HepG2 (cell line): ENCODE results near the gene TMEM269. TPM values are rescaled to one million over a fixed set of nuclear protein-coding genes. Genes with fewer than 3 reads are reported as not detected.
A peak's percentile ranks its signal among the peaks of the same experiment; 100 is the strongest.

Source experiments
- ATAC-seq: fragments of 200-7000 bp; cut with Tn5 transposase; 3 replicates; pipeline ENCODE4 v1.9.1; 2020; ENCODE audit warnings: mild to moderate bottlenecking, moderate library complexity
- BruUV-seq: library from RNA; stranded (reverse); fragments of 400-500 nt; replicated peaks from 2 replicates; lab custom pipeline; 2021; lab: Mats Ljungman, UMichigan
- CTCF ChIA-PET: fragments of 300-600 bp; formaldehyde crosslinking; extraction: SDS; loops from one replicate; lab custom pipeline; 2021; ENCODE audit warnings: low total read pairs, inconsistent platforms, low intra/inter-chr PET ratio; lab: Yijun Ruan, JAX
- POLR2A ChIA-PET: fragments of 350-600 bp; sonication (Branson Sonifier 250); formaldehyde crosslinking; loops from one replicate; lab custom pipeline; 2020; ENCODE audit warnings: antibody characterized with exemption, inconsistent platforms; lab: Yijun Ruan, JAX
- DNase-seq: peaks from one replicate; pipeline ENCODE4 v3.0.0-alpha.2; 2015; ENCODE audit warnings: low spot score
- FAIRE-seq: peaks from 3 replicates; lab custom pipeline; 2011; peaks lifted over from hg19 to GRCh38; lab: Jason Lieb, UNC
- H2AFZ ChIP-seq: one replicate; pipeline ENCODE4 v1.6.1; 2011; ENCODE audit warnings: low read length, inconsistent platforms
- H3K27ac ChIP-seq: fragments of 300-600 bp; 3 replicates; pipeline ENCODE4 v1.8.0; 2011; ENCODE audit warnings: mixed run types, mild to moderate bottlenecking, mixed read lengths, low read length, inconsistent platforms; ENCODE audit not compliant: insufficient read depth; ENCODE audit errors: extremely low read length
- H3K27me3 ChIP-seq, 2 experiments: fragments of 200-600 bp in 1 of 2; 2 replicates in 1 of 2; 3 replicates in 1 of 2; pipeline versions ENCODE4 v1.6.0 to v1.8.0; 2011; ENCODE audit warnings: low read length in 2 of 2, mild to moderate bottlenecking in 2 of 2, moderate library complexity in 2 of 2, inconsistent platforms in 1 of 2; ENCODE audit not compliant: insufficient read depth in 2 of 2, control insufficient read depth in 1 of 2
- H3K36me3 ChIP-seq, 2 experiments: fragments of 200-600 bp in 1 of 2; replicated peaks in 1 of 2; 2 replicates in 1 of 2; 3 replicates in 1 of 2; pipeline versions ENCODE4 v1.5.1 to v1.8.0; 2011; ENCODE audit warnings: low read length in 2 of 2, inconsistent platforms in 1 of 2; ENCODE audit not compliant: insufficient read depth in 2 of 2, control insufficient read depth in 1 of 2
- H3K4me1 ChIP-seq: 2 replicates; pipeline ENCODE4 v1.5.1; 2012; ENCODE audit warnings: low read length, inconsistent platforms; ENCODE audit not compliant: insufficient read depth
- H3K4me2 ChIP-seq: 2 replicates; pipeline ENCODE4 v1.6.0; 2011; ENCODE audit warnings: low read depth, low read length, inconsistent platforms
- H3K4me3 ChIP-seq, 3 experiments: fragments of 200-600 bp in 1 of 3; sonication (generic), shearing (Covaris generic) in 1 of 3; replicated peaks in 1 of 3; 2 replicates each; pipeline ENCODE4 v1.5.1; 2011 to 2016; ENCODE audit warnings: low read length in 3 of 3, inconsistent platforms in 2 of 3, low read depth in 2 of 3, mild to moderate bottlenecking in 2 of 3, control low read depth in 1 of 3, mixed read lengths in 1 of 3; ENCODE audit not compliant: insufficient read depth in 1 of 3
- H3K79me2 ChIP-seq: one replicate; pipeline ENCODE4 v1.6.1; 2011; ENCODE audit warnings: low read length, inconsistent platforms; ENCODE audit not compliant: insufficient read depth
- H3K9ac ChIP-seq: 2 replicates; pipeline ENCODE4 v1.6.0; 2011; ENCODE audit warnings: mild to moderate bottlenecking, low read depth, low read length, inconsistent platforms; ENCODE audit not compliant: insufficient read depth
- H3K9me3 ChIP-seq: 2 replicates; pipeline ENCODE4 v1.5.1; 2012; ENCODE audit warnings: mild to moderate bottlenecking, low read length
- H4K20me1 ChIP-seq: 2 replicates; pipeline ENCODE4 v1.6.0; 2011; ENCODE audit warnings: inconsistent platforms, mild to moderate bottlenecking, low read length, moderate library complexity; ENCODE audit not compliant: insufficient read depth
- AHR ChIP-seq: IDR thresholded peaks from 2 replicates; pipeline ENCODE4 v1.6.1; 2018; ENCODE audit warnings: missing genetic modification reagents, missing compliant biosample characterization
- BCLAF1 ChIP-seq: fragments of 450-650 bp; IDR thresholded peaks from 2 replicates; pipeline ENCODE4 v1.6.1; 2017; ENCODE audit warnings: mild to moderate bottlenecking
- EP300 ChIP-seq, 3 experiments: sonication (generic) in 1 of 3; formaldehyde crosslinking in 1 of 3; IDR thresholded peaks; 2 replicates each; pipeline versions ENCODE4 v1.5.1 to v1.6.1; 2011 to 2020; ENCODE audit warnings: low read depth in 2 of 3, low read length in 2 of 3, borderline replicate concordance in 1 of 3, improper control_type of control experiment in 1 of 3, mild to moderate bottlenecking in 1 of 3, missing genetic modification reagents in 1 of 3, moderate library complexity in 1 of 3
- ETV5 ChIP-seq: IDR thresholded peaks from 2 replicates; pipeline ENCODE4 v1.6.1; 2018; ENCODE audit warnings: missing biosample characterization, missing genetic modification reagents, inconsistent platforms, borderline replicate concordance
- HNF4A ChIP-seq: sonication (generic); formaldehyde crosslinking; IDR thresholded peaks from 2 replicates; pipeline ENCODE4 v1.4.0; 2020; ENCODE audit warnings: missing genetic modification reagents
- HOXA3 ChIP-seq: sonication (generic); formaldehyde crosslinking; IDR thresholded peaks from 2 replicates; pipeline ENCODE4 v1.5.0; 2020; ENCODE audit warnings: missing genetic modification reagents
- MED1 ChIP-seq: sonication (generic); formaldehyde crosslinking; IDR thresholded peaks from 2 replicates; pipeline ENCODE4 v1.4.0; 2020; ENCODE audit warnings: missing genetic modification reagents
- MED13 ChIP-seq: sonication (generic); formaldehyde crosslinking; IDR thresholded peaks from 2 replicates; pipeline ENCODE4 v1.5.0; 2020; ENCODE audit warnings: missing genetic modification reagents
- NBN ChIP-seq: fragments of 450-650 bp; conservative IDR thresholded peaks from 2 replicates; pipeline ENCODE4 v1.6.1; 2017
- NR1H2 ChIP-seq: sonication (generic); formaldehyde crosslinking; IDR thresholded peaks from 2 replicates; pipeline ENCODE4 v1.8.1; 2022; ENCODE audit warnings: low read depth, missing genetic modification reagents, borderline replicate concordance
- PITX1 ChIP-seq: sonication (generic); formaldehyde crosslinking; IDR thresholded peaks from 2 replicates; pipeline ENCODE4 v1.5.1; 2020; ENCODE audit warnings: mild to moderate bottlenecking, missing genetic modification reagents
- RARA ChIP-seq: IDR thresholded peaks from 2 replicates; pipeline ENCODE4 v1.6.1; 2016; ENCODE audit warnings: missing genetic modification reagents, missing compliant biosample characterization
- SAP130 ChIP-seq: IDR thresholded peaks from 2 replicates; pipeline ENCODE4 v1.6.1; 2016; ENCODE audit warnings: low read depth
- SMYD3 ChIP-seq: sonication (generic); formaldehyde crosslinking; IDR thresholded peaks from 2 replicates; pipeline ENCODE4 v1.8.1; 2023; ENCODE audit warnings: mild to moderate bottlenecking, missing genetic modification reagents
- ZBTB38 ChIP-seq: sonication (generic); formaldehyde crosslinking; IDR thresholded peaks from 2 replicates; pipeline ENCODE4 v1.5.1; 2020; ENCODE audit warnings: mild to moderate bottlenecking, missing genetic modification reagents
- ZBTB7B ChIP-seq: sonication (generic); formaldehyde crosslinking; IDR thresholded peaks from 2 replicates; pipeline ENCODE4 v1.4.0; 2020; ENCODE audit warnings: missing genetic modification reagents
- ZMYM3 ChIP-seq: sonication (generic); formaldehyde crosslinking; IDR thresholded peaks from 2 replicates; pipeline ENCODE4 v1.5.1; 2020; ENCODE audit warnings: mild to moderate bottlenecking, missing genetic modification reagents
- ZNF10 ChIP-seq: sonication (generic); formaldehyde crosslinking; IDR thresholded peaks from 2 replicates; pipeline ENCODE4 v1.4.0; 2020; ENCODE audit warnings: mild to moderate bottlenecking, low read depth, missing genetic modification reagents, borderline replicate concordance
- ZNF605 ChIP-seq: sonication (generic); formaldehyde crosslinking; IDR thresholded peaks from 2 replicates; pipeline ENCODE4 v1.8.0; 2022; ENCODE audit warnings: mild to moderate bottlenecking, missing genetic modification reagents
- ZNF761 ChIP-seq: sonication (generic); formaldehyde crosslinking; conservative IDR thresholded peaks from 2 replicates; pipeline ENCODE4 v1.4.0; 2020; ENCODE audit warnings: mild to moderate bottlenecking, missing genetic modification reagents
- WGBS: methylation state at CpG from one replicate; pipeline ENCODE4 v1.1.6; 2017; ENCODE audit warnings: low lambda C conversion rate; 5-methylcytosine and 5-hydroxymethylcytosine counted together
- in situ Hi-C: cut with HindIII; loops from 2 replicates; pipeline ENCODE4 v1.10.0; 2017; ENCODE audit warnings: low pct_unique_long_range_greater_than_20kb; ENCODE audit not compliant: extremely low pct_ligation_motif_present
- intact Hi-C: fragments of 100-400 bp; cut with micrococcal nuclease; formaldehyde crosslinking; loops from one replicate; pipeline ENCODE4 v1.10.0; 2022; ENCODE audit not compliant: unreplicated experiment
- polyA plus RNA-seq, 8 experiments: library from polyadenylated mRNA; depleted of rRNA in 3 of 8; stranded (reverse) in 7 of 8; unstranded in 1 of 8; fragments of >200 nt; fragmentation: Illumina TruSeq in 4 of 8; extraction: Trizol in 4 of 8; gene quantifications; 2 replicates each; pipeline versions ENCODE4 v1.2.1 to v1.2.3, GENCODE V29; 2011 to 2016; ENCODE audit warnings: low read depth in 4 of 8, missing spikeins in 1 of 8, mixed read lengths in 1 of 8; ENCODE audit not compliant: insufficient read depth in 1 of 8
- total RNA-seq, 5 experiments: library from RNA; depleted of rRNA; stranded (reverse); fragments of >200 nt; fragmentation: Illumina TruSeq; extraction: Trizol; gene quantifications; 2 replicates each; pipeline ENCODE4 v1.2.3, GENCODE V29; 2016; ENCODE audit warnings: low read depth in 1 of 5
- TF ChIP-seq, protein P1 (sequence below): sonication (generic); formaldehyde crosslinking; IDR thresholded peaks from 2 replicates; pipeline ENCODE4 v1.5.1; 2020; ENCODE audit warnings: mild to moderate bottlenecking, missing genetic modification reagents, moderate library complexity
- TF ChIP-seq, protein P2 (sequence below): sonication (generic); formaldehyde crosslinking; IDR thresholded peaks from 2 replicates; pipeline ENCODE4 v1.4.0; 2020; ENCODE audit warnings: missing genetic modification reagents

The TMEM269 gene
- total and polyA plus RNA-seq, 2 of the 13 experiments (the other 11 are each of a cell fraction or from before 2014, with no cell fraction given) = 0.15 to 0.21 TPM

DNA sequence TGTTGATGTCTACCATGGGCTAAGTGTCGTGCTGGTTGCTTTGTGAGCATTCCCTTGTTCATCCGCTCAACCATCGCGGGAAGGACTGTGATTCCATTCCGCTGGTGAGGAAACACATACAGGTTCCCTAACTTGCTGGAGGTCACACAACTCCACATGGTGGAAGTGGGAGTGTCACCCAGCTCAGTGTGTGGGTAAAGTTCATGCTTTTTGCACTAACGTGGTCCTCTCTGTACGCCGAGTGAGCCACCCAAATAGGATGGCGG is 40.7 kb upstream of the TMEM269 start:
- H3K4me1 ChIP-seq = peaks cover 44% of the 10 kb centered on the region
- H2AFZ ChIP-seq = no peak overlapping the region
- no peak for DNase-seq
- no peak overlapping the region for H3K4me2 ChIP-seq
- H3K79me2 ChIP-seq = no peaks in the 10 kb centered on the region
- H3K9ac ChIP-seq = no peak overlapping the region
- intact Hi-C loops (loop anchor here (5.0 to 10.0 kb wide), 2 partner anchors 167 to 409 kb away; partner anchors contain the start of gene FOXJ3), in situ Hi-C loops (loop anchor here (10.0 to 25.0 kb wide), 2 partner anchors 407 to 599 kb away; partner anchors contain the start of gene FOXJ3)
- ChIA-PET CTCF (no interaction called here), POLR2A (no interaction called here)
- no peaks in the 10 kb centered on the region for H3K9me3 ChIP-seq
- H3K27ac ChIP-seq = no peak overlapping the region
- WGBS = 73% methylated on average over 9 of the region's 9 CpGs
- H3K27me3 ChIP-seq = no peaks in the 10 kb centered on the region
- H3K36me3 ChIP-seq = peaks cover 9 to 29% of the 10 kb centered on the region in 2 experiments; a peak in 3 of 5 replicates
- no peak for ATAC-seq
- no peaks in the 10 kb centered on the region for H4K20me1 ChIP-seq
- no peak for FAIRE-seq
- BruUV-seq = no TSS peak
- no peak overlapping the region for H3K4me3 ChIP-seq
- TF ChIP-seq ZNF10 = no peak
- no peak for TF ChIP-seq RARA (CRISPR knock-in tag)
- TF ChIP-seq, protein P1, sequence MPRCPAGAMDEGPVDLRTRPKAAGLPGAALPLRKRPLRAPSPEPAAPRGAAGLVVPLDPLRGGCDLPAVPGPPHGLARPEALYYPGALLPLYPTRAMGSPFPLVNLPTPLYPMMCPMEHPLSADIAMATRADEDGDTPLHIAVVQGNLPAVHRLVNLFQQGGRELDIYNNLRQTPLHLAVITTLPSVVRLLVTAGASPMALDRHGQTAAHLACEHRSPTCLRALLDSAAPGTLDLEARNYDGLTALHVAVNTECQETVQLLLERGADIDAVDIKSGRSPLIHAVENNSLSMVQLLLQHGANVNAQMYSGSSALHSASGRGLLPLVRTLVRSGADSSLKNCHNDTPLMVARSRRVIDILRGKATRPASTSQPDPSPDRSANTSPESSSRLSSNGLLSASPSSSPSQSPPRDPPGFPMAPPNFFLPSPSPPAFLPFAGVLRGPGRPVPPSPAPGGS (CRISPR knock-in tag) = no peak
- TF ChIP-seq EP300 (IDR thresholded peaks at IDR 0.05; ENCODE audit: low read depth in 2 of 2, low read length in 2 of 2) = no peak
- no peak for TF ChIP-seq EP300 (CRISPR knock-in tag; IDR thresholded peaks at IDR 0.05; ENCODE audit: borderline replicate concordance)
- no peak for TF ChIP-seq MED13 (CRISPR knock-in tag)
- no peak for TF ChIP-seq ZBTB7B (CRISPR knock-in tag)
- peak; percentile 81; the same call in 1 of the 2 replicates for TF ChIP-seq ZBTB38 (CRISPR knock-in tag)
- no peak for TF ChIP-seq SMYD3 (CRISPR knock-in tag)
- TF ChIP-seq MED1 (CRISPR knock-in tag) = 0 out of 2 replicates have a peak, but pooled peaks have one; percentile 16
- no peak for TF ChIP-seq HOXA3
- no peak for TF ChIP-seq PITX1 (CRISPR knock-in tag)
- no peak for TF ChIP-seq ZNF605 (CRISPR knock-in tag)
- peak; percentile 40 for TF ChIP-seq HNF4A (CRISPR knock-in tag)
- TF ChIP-seq ETV5 (CRISPR knock-in tag) = no peak
- TF ChIP-seq SAP130 (CRISPR knock-in tag) = peak; percentile 22; the same call in 1 of the 2 replicates
- TF ChIP-seq NBN = no peak
- TF ChIP-seq ZMYM3 (CRISPR knock-in tag) = no peak
- TF ChIP-seq, protein P2, sequence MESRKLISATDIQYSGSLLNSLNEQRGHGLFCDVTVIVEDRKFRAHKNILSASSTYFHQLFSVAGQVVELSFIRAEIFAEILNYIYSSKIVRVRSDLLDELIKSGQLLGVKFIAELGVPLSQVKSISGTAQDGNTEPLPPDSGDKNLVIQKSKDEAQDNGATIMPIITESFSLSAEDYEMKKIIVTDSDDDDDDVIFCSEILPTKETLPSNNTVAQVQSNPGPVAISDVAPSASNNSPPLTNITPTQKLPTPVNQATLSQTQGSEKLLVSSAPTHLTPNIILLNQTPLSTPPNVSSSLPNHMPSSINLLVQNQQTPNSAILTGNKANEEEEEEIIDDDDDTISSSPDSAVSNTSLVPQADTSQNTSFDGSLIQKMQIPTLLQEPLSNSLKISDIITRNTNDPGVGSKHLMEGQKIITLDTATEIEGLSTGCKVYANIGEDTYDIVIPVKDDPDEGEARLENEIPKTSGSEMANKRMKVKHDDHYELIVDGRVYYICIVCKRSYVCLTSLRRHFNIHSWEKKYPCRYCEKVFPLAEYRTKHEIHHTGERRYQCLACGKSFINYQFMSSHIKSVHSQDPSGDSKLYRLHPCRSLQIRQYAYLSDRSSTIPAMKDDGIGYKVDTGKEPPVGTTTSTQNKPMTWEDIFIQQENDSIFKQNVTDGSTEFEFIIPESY (CRISPR knock-in tag) = peak; percentile 96
- no peak for TF ChIP-seq BCLAF1
- no peak for TF ChIP-seq NR1H2
- TF ChIP-seq ZNF761 (CRISPR knock-in tag) = no peak
- no peak for TF ChIP-seq AHR
